Natural killer cell treated with Interleukin-12 subunit alpha and Interleukin-12 subunit beta and Interleukin-15 and Interleukin-18, amount 100 ng/mL, for 72 hours (primary cell): ENCODE data around the gene ERO1B. TPM values are rescaled to one million over a fixed set of nuclear protein-coding genes. Genes with fewer than 3 reads are reported as not detected.
A peak's percentile ranks its signal among the peaks of the same experiment; 100 is the strongest.

ENCODE experiments used
- ATAC-seq, 2 donors: fragments of 150-1000 bp; cut with Tn5 transposase in 1 of 2; sonication (Bioruptor Pico), chemical (Tn5 transposase) in 1 of 2; 2 replicates each; pipeline ENCODE4 v1.10.0; 2021
- DNase-seq: peaks from one replicate; pipeline ENCODE4 v3.0.0; 2022; ENCODE audit warnings: low spot score
- H3K27ac Mint-ChIP-seq, 2 donors: 1 replicate in 1 of 2; 2 replicates in 1 of 2; pipeline ENCODE4 v1.8.0; 2022; ENCODE audit warnings: mixed read lengths in 2 of 2, mild to moderate bottlenecking in 1 of 2, moderate library complexity in 1 of 2
- H3K27me3 Mint-ChIP-seq, 2 donors: 1 replicate in 1 of 2; 2 replicates in 1 of 2; pipeline ENCODE4 v1.8.0; 2022; ENCODE audit warnings: mixed read lengths in 2 of 2
- H3K36me3 Mint-ChIP-seq: one replicate; pipeline ENCODE4 v1.8.0; 2022; ENCODE audit warnings: mixed read lengths
- H3K4me1 Mint-ChIP-seq, 2 donors: 1 replicate in 1 of 2; 2 replicates in 1 of 2; pipeline ENCODE4 v1.8.0; 2022; ENCODE audit warnings: low read depth in 2 of 2, mixed read lengths in 2 of 2, mild to moderate bottlenecking in 1 of 2
- H3K4me3 Mint-ChIP-seq: one replicate; pipeline ENCODE4 v1.8.0; 2022; ENCODE audit warnings: mixed read lengths
- H3K9me3 Mint-ChIP-seq: 2 replicates; pipeline ENCODE4 v1.8.0; 2022; ENCODE audit warnings: mixed read lengths
- total RNA-seq, 2 donors: library from RNA; stranded (reverse); gene quantifications; one replicate each; pipeline ENCODE4 v1.2.3, GENCODE V29; 2022

The ERO1B gene
- total RNA-seq, 2 donors from 2014 or later, result 7.3 to 14.3 TPM

GRCh38 chr1:236311040-236311439, 29.3 kb upstream of the ERO1B start:
- Mint-ChIP-seq H3K27me3 (peaks cover 3 to 7% of the 10 kb centered on the region in 2 donors), H3K9me3 (no peaks in the 10 kb centered on the region), H3K27ac (no peak overlapping the region), H3K36me3 (no peaks in the 10 kb centered on the region), H3K4me3 (no peak overlapping the region), H3K4me1 (no peaks in the 10 kb centered on the region)
- DNase-seq (no peak), ATAC-seq (no peak)

- H3K36me3 Mint-ChIP-seq, result no peaks in the 10 kb centered on the region
- no peak overlapping the region for H3K4me3 Mint-ChIP-seq
- H3K27ac Mint-ChIP-seq, result no peak overlapping the region
- no peaks in the 10 kb centered on the region for H3K9me3 Mint-ChIP-seq
- H3K27me3 Mint-ChIP-seq, result peaks cover 2 to 7% of the 10 kb centered on the region in 2 donors
- ATAC-seq (no peak), DNase-seq (no peak)
- H3K4me1 Mint-ChIP-seq, result no peaks in the 10 kb centered on the region
These were observed 27.1 kb upstream of the ERO1B start for GRCh38 chr1:236308827-236309226.

GRCh38 chr1:236307435-236307834, 25.7 kb upstream of the ERO1B start:
- ATAC-seq (no peak), DNase-seq (no peak)
- Mint-ChIP-seq H3K36me3 (no peaks in the 10 kb centered on the region), H3K27ac (no peak overlapping the region), H3K27me3 (peaks cover 2 to 7% of the 10 kb centered on the region in 2 donors), H3K9me3 (no peaks in the 10 kb centered on the region), H3K4me1 (peaks cover 0 to 3% of the 10 kb centered on the region in 2 donors), H3K4me3 (no peak overlapping the region)

- H3K27ac Mint-ChIP-seq, result no peak overlapping the region
- H3K36me3 Mint-ChIP-seq, result no peaks in the 10 kb centered on the region
- DNase-seq (no peak), ATAC-seq (no peak)
- peaks cover 0 to 3% of the 10 kb centered on the region in 2 donors for H3K4me1 Mint-ChIP-seq
- H3K4me3 Mint-ChIP-seq, result no peak overlapping the region
- no peaks in the 10 kb centered on the region for H3K9me3 Mint-ChIP-seq
- H3K27me3 Mint-ChIP-seq, result peaks cover 0 to 2% of the 10 kb centered on the region in 2 donors
These were observed 22.9 kb upstream of the ERO1B start for GRCh38 chr1:236304682-236305081.

- no peak overlapping the region for H3K4me3 Mint-ChIP-seq
- H3K27ac Mint-ChIP-seq, result no peak overlapping the region
- DNase-seq (no peak), ATAC-seq (peak; percentile 61)
- H3K36me3 Mint-ChIP-seq, result no peaks in the 10 kb centered on the region
- H3K9me3 Mint-ChIP-seq, result no peaks in the 10 kb centered on the region
- peaks cover 0 to 5% of the 10 kb centered on the region in 2 donors for H3K27me3 Mint-ChIP-seq
- peaks cover 0 to 3% of the 10 kb centered on the region in 2 donors for H3K4me1 Mint-ChIP-seq
These were observed 21.9 kb upstream of the ERO1B start for GRCh38 chr1:236303675-236304074.

- peaks cover 0 to 3% of the 10 kb centered on the region in 2 donors for H3K4me1 Mint-ChIP-seq
- no peaks in the 10 kb centered on the region for H3K9me3 Mint-ChIP-seq
- no peak for ATAC-seq
- H3K4me3 Mint-ChIP-seq, result no peak overlapping the region
- H3K27ac Mint-ChIP-seq, result peak overlapping the region in 1 of 2 donors; percentile 26
- DNase-seq, result no peak
- H3K27me3 Mint-ChIP-seq, result peaks cover 0 to 6% of the 10 kb centered on the region in 2 donors
- H3K36me3 Mint-ChIP-seq, result no peaks in the 10 kb centered on the region
These were observed 21.2 kb upstream of the ERO1B start for GRCh38 chr1:236302941-236303340.

GRCh38 chr1:236301958-236302335, 20.2 kb upstream of the ERO1B start:
- Mint-ChIP-seq H3K9me3 (no peaks in the 10 kb centered on the region), H3K4me1 (peaks cover 0 to 3% of the 10 kb centered on the region in 2 donors), H3K36me3 (no peaks in the 10 kb centered on the region), H3K4me3 (no peak overlapping the region), H3K27ac (no peak overlapping the region), H3K27me3 (peaks cover 5 to 6% of the 10 kb centered on the region in 2 donors)
- ATAC-seq (no peak), DNase-seq (no peak)

GRCh38 chr1:236301080-236301957, 19.6 kb upstream of the ERO1B start:
- no peaks in the 10 kb centered on the region for H3K36me3 Mint-ChIP-seq
- no peaks in the 10 kb centered on the region for H3K9me3 Mint-ChIP-seq
- DNase-seq (no peak), ATAC-seq (peak in 1 of 2 donors; percentile 24)
- no peak overlapping the region for H3K4me3 Mint-ChIP-seq
- no peak overlapping the region for H3K27ac Mint-ChIP-seq
- H3K27me3 Mint-ChIP-seq, result peaks cover 6 to 7% of the 10 kb centered on the region in 2 donors
- H3K4me1 Mint-ChIP-seq, result peaks cover 0 to 3% of the 10 kb centered on the region in 2 donors

- Mint-ChIP-seq H3K27me3 (peaks cover 6 to 7% of the 10 kb centered on the region in 2 donors), H3K27ac (no peak overlapping the region), H3K9me3 (no peaks in the 10 kb centered on the region), H3K4me3 (no peak overlapping the region), H3K4me1 (no peaks in the 10 kb centered on the region), H3K36me3 (no peaks in the 10 kb centered on the region)
- no peak for ATAC-seq
- DNase-seq, result no peak
These were observed 15.4 kb upstream of the ERO1B start for GRCh38 chr1:236297161-236297560.

- ATAC-seq, result no peak
- Mint-ChIP-seq H3K4me3 (no peak overlapping the region), H3K9me3 (no peaks in the 10 kb centered on the region), H3K36me3 (no peaks in the 10 kb centered on the region), H3K4me1 (no peaks in the 10 kb centered on the region), H3K27me3 (peaks cover 8 to 14% of the 10 kb centered on the region in 2 donors), H3K27ac (no peak overlapping the region)
- DNase-seq, result no peak
These were observed 10.7 kb upstream of the ERO1B start for GRCh38 chr1:236292425-236292824.

GRCh38 chr1:236289492-236290131, 7.9 kb upstream of the ERO1B start:
- no peaks in the 10 kb centered on the region for H3K36me3 Mint-ChIP-seq
- no peak overlapping the region for H3K4me3 Mint-ChIP-seq
- H3K27me3 Mint-ChIP-seq, result peaks cover 8 to 17% of the 10 kb centered on the region in 2 donors
- no peaks in the 10 kb centered on the region for H3K9me3 Mint-ChIP-seq
- ATAC-seq (no peak), DNase-seq (no peak)
- no peak overlapping the region for H3K27ac Mint-ChIP-seq
- H3K4me1 Mint-ChIP-seq, result peaks cover under 1 to 3% of the 10 kb centered on the region in 2 donors

GRCh38 chr1:236288620-236288976, 6.8 kb upstream of the ERO1B start:
- Mint-ChIP-seq H3K4me3 (no peak overlapping the region), H3K4me1 (peaks cover 9 to 13% of the 10 kb centered on the region in 2 donors), H3K36me3 (no peaks in the 10 kb centered on the region), H3K9me3 (no peaks in the 10 kb centered on the region), H3K27ac (no peak overlapping the region), H3K27me3 (peaks cover 13 to 22% of the 10 kb centered on the region in 2 donors)
- ATAC-seq, result no peak
- no peak for DNase-seq

- Mint-ChIP-seq H3K9me3 (peaks cover 2% of the 10 kb centered on the region), H3K36me3 (no peaks in the 10 kb centered on the region), H3K4me3 (no peak overlapping the region), H3K27me3 (peaks cover 14 to 26% of the 10 kb centered on the region in 2 donors), H3K27ac (no peak overlapping the region), H3K4me1 (peaks cover 14 to 17% of the 10 kb centered on the region in 2 donors)
- ATAC-seq (no peak), DNase-seq (no peak)
These were observed 6.2 kb upstream of the ERO1B start for GRCh38 chr1:236287757-236288619.
